NCI-H510A treated with DMSO at 0.1 percent for 48 hours (cell line): ENCODE results near the gene ACR.
A peak's percentile ranks its signal among the peaks of the same experiment; 100 is the strongest.

Experiments used
- DNase-seq: peaks from one replicate; lab custom pipeline; 2025; lab: John Stamatoyannopoulos, UW

Gene ACR

DNA sequence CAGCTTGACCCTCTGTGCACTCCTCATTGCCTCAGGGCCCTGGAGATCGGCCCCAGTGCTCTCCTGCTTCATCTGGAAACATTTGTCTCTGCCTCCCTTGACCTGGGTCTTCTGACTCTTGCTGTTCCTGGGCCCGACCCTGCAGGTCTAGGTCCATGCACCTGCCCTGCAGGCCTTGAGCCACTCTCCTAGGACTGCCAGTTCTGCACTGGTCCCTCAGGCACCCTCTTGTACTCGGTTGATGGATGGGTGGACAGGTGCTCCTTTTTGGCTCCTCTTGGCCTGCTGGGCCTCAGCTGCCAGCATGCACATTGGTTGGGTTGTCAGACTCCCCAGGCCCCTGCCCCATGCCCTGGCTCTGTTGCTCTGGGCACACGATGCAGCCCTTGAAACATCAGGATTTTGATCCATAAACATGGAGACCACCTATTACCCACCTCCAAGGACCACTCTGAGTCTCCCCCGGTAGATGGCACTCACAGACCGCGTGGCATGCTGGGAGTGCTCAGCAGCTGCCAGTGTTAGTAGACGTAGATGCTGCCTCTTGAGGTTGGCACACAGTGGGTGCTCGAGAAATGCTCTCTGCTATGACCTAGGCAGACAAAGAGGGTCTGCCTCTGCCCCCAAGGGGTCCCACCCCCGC is 20.2 kb upstream of the ACR start:
- no peak for DNase-seq

DNA sequence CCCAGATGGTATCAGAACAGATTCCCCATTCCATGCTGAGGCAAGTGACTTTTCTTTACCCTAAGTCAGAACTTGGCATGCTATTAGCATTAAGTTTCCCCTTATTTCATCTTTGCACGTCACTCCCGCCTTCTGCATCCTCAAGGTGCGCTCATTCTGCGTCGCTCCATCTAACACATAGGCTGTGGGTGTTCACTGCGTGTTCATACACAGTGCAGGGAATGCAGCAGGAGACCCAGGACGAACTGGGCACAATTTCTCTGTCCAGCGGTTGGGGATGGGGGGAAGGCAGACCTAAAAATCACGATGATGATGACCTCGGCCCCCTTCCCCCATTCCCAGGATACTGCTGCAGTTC is 19.7 kb upstream of the ACR start:
- no peak for DNase-seq

DNA sequence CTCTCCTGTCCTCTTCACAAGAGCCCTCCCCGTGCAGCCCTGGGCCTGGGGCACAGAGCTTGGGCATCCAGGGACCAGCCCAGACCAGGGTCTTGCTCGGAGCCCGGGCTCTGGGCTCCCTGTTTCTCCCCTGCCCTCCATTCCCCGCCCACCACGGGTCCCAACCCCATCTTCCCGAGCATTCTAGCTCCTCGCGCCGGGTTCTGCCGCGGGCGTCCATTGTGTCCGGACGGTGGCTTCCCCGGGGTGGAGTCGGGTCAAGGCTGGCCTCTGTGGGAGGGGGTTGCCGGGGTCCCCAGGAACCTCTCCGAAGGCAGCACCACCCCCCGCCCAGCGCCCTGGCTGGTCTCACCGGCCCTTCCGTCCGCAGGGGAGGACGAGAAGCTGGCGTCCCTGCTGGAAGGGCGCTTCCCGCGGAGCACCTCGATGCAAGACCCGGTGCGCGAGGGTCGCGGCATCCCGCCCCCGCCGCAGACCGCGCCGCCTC is 18.1 kb upstream of the ACR start:
- no peak for DNase-seq

DNA sequence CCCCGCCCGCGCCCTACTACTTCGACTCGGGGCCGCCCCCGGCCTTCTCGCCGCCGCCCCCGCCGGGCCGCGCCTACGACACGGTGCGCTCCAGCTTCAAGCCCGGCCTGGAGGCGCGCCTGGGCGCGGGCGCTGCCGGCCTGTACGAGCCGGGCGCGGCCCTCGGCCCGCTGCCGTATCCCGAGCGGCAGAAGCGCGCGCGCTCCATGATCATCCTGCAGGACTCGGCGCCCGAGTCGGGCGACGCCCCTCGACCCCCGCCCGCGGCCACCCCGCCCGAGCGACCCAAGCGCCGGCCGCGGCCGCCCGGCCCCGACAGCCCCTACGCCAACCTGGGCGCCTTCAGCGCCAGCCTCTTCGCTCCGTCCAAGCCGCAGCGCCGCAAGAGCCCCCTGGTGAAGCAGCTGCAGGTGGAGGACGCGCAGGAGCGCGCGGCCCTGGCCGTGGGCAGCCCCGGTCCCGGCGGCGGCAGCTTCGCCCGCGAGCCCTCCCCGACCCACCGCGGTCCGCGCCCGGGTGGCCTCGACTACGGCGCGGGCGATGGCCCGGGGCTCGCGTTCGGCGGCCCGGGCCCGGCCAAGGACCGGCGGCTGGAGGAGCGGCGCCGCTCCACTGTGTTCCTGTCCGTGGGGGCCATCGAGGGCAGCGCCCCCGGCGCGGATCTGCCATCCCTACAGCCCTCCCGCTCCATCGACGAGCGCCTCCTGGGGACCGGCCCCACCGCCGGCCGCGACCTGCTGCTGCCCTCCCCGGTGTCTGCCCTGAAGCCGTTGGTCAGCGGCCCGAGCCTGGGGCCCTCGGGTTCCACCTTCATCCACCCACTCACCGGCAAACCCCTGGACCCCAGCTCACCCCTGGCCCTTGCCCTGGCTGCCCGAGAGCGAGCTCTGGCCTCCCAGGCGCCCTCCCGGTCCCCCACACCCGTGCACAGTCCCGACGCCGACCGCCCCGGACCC is 17.4 kb upstream of the ACR start:
- DNase-seq: no peak

DNA sequence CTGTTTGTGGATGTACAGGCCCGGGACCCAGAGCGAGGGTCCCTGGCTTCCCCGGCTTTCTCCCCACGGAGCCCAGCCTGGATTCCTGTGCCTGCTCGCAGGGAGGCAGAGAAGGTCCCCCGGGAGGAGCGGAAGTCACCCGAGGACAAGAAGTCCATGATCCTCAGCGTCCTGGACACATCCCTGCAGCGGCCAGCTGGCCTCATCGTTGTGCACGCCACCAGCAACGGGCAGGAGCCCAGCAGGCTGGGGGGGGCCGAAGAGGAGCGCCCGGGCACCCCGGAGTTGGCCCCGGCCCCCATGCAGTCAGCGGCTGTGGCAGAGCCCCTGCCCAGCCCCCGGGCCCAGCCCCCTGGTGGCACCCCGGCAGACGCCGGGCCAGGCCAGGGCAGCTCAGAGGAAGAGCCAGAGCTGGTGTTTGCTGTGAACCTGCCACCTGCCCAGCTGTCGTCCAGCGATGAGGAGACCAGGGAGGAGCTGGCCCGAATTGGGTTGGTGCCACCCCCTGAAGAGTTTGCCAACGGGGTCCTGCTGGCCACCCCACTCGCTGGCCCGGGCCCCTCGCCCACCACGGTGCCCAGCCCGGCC is 16.7 kb upstream of the ACR start:
- no peak for DNase-seq

DNA sequence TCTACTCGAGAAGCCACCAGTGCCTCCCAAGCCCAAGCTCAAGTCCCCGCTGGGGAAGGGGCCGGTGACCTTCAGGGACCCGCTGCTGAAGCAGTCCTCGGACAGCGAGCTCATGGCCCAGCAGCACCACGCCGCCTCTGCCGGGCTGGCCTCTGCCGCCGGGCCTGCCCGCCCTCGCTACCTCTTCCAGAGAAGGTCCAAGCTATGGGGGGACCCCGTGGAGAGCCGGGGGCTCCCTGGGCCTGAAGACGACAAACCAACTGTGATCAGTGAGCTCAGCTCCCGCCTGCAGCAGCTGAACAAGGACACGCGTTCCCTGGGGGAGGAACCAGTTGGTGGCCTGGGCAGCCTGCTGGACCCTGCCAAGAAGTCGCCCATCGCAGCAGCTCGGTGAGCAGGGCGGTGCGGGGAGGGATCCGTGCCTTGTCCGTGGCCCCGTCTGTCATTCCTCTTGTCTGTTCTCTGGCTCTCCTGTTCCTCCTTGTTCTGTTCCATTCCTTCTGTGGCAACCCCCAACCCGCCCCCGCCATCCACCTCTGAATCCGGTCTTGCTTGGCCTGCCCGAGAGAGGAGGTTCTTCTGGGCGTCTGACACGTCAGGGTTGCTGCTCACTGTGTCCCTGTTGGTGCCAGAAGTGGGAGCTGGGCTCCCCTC is 15.8 kb upstream of the ACR start:
- no peak for DNase-seq

DNA sequence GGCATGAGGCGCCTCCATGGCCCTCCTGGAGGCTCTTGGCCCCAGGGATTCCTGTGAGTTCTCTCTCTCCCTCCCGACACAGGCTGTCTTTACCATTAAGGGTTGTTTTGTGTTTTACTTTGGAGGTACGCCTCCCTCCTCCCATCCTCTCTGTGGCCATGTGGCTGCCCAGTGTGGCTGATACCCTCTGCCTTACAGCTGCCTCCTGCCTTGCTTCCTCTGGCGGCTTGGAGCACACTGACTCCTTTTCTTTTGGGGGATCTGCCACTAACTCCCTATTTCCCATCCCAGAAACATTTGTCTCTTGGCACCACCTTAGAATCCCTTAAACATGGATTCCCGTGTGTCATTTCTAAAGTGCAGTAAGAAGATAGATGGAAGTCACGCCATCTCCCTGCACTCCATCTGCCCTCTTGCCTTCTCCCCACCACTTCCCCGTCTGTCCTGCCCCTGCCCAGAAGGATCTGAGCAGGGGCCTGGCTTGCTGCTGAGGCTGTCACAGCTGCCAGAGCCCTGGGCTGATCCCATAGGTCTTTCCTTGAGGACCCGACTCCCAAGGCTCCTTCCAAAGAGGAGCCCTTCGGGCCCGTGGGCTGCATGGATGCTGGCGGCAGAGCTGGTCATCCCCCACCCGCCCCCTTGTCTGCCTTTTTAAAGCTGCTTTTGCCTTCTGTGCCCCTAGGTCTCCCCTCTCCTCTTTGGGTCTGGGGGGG is 15.1 kb upstream of the ACR start:
- no peak for DNase-seq

DNA sequence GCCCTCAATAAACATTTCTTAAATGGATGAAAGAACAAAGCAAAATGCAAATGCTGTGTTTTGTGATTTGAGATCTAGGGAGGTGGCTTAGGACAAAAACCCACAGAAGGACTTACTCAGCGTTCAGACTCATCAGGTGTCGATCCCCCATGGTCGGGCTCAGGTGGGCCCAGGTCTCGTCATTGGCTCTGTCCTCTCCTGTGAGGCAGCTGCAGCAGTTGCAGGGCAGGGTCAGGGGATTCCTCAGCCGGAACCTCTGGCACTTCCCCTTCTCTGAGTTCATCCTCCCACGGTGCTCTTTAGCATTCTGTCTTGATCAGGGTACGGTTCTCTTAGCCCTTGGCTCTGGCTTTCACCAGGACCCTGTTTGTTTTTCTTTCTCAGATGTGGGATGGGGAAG is 14.0 kb upstream of the ACR start:
- DNase-seq: no peak

DNA sequence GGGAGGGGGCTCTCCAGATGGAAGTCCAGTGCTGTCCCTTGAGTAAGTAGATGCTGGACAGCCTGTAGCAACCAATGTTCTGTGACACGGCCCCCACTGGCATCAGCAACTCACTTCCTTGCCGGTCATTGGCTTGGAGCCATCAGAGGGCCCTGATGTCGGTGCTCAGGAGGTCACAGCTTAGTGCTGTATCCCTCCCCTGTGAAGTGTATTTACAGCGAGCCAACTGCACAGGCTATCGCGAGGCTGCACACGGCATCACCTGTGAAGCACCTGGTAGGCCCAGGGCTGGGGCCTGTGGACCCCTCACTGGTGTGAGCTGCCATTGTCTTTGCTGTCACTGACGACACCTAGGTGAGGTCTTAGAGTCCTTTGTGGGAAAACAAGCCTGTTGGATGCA is 13.4 kb upstream of the ACR start:
- no peak for DNase-seq

DNA sequence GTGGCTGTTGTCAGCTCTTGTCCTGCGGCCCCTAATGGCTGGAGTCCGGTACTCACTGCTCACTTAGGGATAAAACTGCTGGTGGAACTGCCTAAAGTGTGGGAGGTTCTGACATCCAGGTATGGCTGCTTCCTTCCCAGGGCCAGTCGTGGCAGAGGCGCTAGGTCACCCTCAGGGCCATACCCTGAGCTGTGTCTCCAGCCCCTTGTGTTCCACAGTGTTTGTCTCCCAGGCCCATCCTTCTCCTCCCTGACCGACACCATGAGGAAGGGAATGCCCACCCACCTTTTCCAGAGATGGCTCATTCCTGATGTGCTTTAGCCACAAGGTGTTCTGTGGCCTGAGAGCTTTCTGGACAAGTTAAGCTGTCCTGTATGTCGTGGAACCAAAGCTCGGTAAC is 12.4 kb upstream of the ACR start:
- no peak for DNase-seq

DNA sequence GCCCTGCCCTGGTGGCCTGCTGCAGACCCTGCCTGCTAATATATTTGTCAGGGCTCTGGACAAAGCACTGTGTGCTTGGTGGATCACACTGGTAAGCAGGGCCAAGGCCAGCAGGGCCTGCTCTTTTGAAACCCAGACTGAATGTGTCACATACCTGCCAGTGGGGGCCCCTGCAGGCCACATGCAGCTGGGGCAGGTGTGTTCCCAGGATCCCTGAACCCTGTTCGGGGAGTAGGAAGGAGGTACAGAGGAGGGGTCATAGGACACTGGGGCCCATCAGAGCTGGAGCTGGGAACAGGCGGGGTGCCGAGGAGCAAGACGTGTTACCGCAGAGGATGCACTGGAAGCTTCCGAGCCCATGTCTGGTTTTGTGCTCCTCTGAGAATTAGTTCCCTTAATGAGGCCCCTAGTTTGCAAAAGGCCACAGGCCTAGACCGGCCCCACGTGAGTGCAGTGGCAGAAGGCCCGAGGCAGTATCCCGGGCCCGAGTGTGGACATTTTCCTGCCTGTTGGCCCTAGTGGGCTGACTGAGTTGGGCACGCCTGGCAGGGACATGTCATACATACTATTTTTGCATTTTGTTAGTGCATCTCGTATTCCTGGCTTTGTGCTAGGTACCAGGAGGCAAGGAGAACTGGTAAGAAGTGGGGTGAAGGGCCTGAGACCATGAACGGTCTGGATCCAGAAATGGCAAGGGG is 11.2 kb upstream of the ACR start:
- no peak for DNase-seq

DNA sequence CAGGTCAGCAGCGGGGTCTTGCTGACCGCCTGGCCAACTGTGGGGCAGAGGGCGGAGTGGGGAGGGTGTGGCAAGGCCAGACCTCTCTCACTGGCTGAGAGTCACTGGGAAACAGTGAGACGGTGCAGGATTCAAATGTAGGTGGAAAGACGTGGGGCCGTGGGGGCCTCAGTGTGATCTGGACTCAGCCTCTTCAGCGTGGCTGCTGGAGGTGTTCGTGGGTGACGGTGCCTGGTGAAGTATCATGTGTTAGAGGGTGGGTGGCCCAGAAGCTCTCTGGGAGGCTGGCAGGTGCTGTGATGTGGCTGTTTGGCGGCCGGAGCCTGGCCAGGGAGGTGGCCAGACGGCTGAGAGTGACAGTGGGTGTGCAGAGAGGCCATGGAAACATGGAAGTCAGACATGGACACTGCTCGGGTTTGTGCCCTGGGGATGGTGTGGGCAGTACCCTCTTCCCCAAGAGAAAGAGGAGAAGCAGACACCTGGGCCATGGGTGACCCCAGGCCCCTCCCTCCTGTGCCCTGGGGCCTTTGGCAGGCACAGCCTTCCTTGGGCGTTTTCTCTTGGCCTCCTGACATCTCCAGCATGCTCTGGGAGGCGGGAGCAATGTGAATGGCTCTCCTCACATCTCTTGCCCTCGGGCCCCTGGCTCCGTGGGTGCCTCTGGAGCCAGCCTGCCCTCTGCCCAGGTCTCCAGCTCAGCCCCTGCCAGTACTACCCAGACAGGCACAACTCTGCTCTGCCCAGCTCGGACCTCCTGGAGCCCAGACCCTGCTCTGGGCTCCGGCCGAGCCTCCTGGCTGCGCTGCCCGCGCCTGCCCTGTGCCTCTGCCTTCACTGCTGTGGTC is 10.1 kb upstream of the ACR start:
- DNase-seq: no peak

DNA sequence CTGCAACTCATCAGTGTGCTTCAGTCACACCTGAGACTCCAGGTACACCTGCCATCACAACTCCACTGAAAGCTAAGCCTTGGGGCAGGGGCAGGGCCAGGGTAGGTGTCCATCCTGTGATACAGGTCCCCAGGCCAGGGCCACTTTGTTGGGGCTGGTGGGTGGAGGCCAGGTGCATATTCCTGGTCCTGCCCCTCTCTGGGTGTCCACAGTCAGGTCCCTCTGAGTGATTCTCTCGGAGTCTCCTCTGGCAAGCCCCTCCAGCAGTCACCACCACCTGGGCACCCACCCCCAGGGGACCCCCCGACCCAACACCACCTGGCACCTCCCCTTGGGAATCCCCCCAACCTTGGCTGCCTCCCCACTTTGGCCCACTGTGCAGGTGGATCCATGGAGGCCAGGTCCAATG is 9.5 kb upstream of the ACR start:
- no peak for DNase-seq

DNA sequence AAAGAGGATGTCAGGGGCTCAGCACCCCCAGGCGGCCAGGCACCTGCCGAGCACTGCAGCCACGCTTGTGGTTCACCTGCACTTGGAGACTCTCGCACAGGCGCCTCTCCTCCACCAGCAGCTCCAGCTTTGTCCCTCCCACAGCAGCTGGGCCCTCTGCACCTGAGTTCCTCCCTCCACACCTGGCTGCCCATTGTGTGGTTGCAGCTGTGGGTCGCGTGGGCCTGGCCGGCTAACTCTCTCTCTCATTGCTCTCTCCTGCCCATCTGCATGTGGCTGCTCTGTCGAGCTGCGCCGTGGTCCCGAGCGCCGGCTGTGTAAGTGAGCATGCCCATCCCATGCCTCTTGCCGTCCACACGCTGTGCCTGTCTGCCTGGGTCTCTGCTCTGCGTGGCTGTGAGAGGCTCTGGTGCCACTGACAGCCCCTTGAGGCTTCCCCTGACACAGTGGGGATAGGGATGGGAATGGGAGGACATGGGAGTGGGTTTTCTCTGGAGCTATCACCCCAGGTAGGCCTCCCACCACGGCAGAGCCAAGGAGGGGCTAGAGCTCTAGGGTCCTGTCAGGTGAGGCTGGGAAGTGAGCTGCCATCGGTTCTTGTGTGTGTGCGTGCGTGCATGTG is 8.5 kb upstream of the ACR start:
- DNase-seq: peak; percentile 30

DNA sequence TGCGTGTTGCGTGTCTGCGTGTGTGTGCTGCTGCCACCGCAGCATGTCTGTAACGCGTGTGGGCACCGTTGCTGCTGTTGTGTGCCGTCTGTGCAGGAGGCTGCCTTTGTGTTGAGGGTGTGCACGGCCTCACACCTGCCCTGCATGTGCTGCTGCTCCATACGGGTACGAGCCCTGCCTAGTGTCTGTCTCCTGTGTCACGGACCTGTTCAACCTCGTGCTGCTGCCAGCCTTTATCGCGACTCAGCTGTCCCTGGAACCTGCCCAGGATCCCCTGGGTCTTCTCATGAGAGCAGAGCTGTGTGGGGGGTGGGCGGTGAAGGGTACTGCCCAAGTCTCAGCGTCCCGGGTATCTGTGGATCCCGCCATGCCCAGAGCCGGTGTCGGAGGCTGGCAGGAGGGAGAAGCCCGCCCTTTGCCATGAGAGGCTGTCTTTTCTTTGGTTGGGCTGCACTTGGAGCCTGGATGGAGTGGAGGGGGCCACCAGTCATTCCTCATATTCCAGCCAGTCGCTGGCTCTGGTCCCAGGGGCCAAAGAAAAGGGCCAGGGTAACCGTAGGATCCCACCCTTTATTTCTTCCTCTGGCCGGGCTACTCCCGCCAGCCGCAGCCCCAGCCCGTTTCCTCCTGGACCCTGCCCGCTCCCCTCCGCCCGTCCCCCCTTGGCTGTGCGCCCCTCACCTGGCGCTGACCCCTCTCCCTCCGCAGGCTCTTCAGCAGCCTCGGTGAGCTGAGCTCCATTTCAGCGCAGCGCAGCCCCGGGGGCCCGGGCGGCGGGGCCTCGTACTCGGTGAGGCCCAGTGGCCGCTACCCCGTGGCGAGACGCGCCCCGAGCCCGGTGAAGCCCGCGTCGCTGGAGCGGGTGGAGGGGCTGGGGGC is 7.8 kb upstream of the ACR start:
- DNase-seq: no peak

DNA sequence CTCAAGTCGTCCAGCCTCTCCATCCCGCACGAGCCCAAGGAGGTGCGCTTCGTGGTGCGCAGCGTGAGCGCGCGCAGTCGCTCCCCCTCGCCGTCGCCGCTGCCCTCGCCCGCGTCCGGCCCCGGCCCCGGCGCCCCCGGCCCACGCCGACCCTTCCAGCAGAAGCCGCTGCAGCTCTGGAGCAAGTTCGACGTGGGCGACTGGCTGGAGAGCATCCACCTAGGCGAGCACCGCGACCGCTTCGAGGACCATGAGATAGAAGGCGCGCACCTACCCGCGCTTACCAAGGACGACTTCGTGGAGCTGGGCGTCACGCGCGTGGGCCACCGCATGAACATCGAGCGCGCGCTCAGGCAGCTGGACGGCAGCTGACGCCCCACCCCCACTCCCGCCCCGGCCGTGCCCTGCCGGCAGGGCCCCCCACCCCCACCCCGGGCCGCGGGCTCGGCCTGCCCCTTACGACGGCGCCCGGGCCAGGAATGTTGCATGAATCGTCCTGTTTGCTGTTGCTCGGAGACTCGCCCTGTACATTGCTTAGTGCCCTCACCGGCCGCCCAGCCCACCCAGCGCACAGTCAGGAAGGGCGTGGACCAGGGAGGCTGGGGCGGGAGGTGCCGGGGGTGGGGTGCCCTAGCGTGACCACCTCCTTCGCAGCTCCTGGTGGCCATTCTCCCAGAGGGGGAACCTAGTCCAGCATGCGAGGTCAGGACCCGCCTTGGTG is 6.9 kb upstream of the ACR start:
- DNase-seq: no peak

DNA sequence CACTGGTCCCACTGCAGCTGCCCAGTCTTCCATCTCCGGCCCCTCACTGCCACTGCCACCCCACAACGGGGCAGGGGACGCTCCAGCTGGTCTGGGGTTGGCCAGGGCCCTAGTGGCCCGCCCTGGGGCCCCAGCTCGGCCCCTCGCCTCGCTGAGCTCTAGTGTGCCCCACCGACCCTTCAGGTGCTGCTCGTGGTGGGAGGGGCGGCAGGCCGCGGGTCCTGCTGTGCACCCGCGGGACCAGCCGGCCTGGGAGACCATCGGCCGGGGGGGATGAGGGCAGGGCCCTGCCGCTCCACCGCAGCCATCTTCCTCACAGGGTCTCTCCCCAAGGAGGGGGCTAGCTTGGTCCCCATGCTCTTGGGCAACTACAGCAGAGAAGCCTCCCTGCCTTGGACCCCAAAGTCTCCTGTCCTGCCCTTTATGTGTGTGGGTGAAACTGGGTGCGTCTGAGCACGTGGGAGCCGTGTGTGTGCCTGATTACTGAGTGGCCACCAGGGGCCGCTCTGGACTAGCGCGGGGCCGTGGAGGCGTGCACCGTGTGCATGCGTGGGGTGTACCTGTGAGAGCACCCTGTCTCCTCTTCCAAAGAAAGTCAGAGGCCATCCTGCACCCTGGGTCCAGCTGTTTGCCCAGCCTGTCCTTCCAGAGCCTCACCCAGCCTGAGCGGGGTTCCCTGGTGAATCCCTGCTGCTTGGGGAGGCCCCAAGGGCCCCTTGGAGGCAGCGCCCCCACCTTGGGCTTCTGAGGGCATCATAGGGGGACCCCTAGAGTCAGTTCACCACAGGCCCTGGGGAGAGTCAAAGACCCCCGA is 6.0 kb upstream of the ACR start:
- no peak for DNase-seq
